GM12878 (cell line): Measurements from ENCODE around the gene ENPP7.

Experiments used
- CEBPB ChIP-seq, 2 experiments: fragments of 150-350 bp in 1 of 2; IDR thresholded peaks; 2 replicates each; pipeline ENCODE4 v1.6.1; 2012 to 2014; ENCODE audit warnings: low read depth in 2 of 2, low read length in 2 of 2, borderline replicate concordance in 1 of 2, inconsistent platforms in 1 of 2
- KDM1A ChIP-seq: fragments of 200-600 bp; sonication (generic); IDR thresholded peaks from 2 replicates; pipeline ENCODE4 v1.6.1; 2016; ENCODE audit warnings: borderline replicate concordance
- POLR2AphosphoS2 ChIP-seq: IDR thresholded peaks from 2 replicates; pipeline ENCODE4 v1.6.1; 2011; ENCODE audit warnings: low read depth, mild to moderate bottlenecking, low read length, improper control_type of control experiment, moderate library complexity
- SMC3 ChIP-seq: IDR thresholded peaks from 2 replicates; pipeline ENCODE4 v1.6.1; 2011; ENCODE audit warnings: low read length, improper control_type of control experiment, borderline replicate concordance

GRCh38 chr17:79707931-79708891, 22.5 kb upstream of the ENPP7 start:
- TF ChIP-seq SMC3 (peak; percentile 67), CEBPB (IDR thresholded peaks at IDR 0.05; ENCODE audit: borderline replicate concordance in 1 of 2, low read depth in 2 of 2, low read length in 2 of 2) (no peak), KDM1A (no peak), POLR2AphosphoS2 (no peak)
